Stimulated activated CD8-positive, alpha-beta memory T cell treated with anti-CD3 and anti-CD28 coated beads, Interleukin-7, amount 100 ng/mL, for 24 hours (primary cell): ENCODE measurements around the gene LILRB2.
"Not testable (repeated sequence)": the region's sequence is repeated elsewhere in the genome, so short reads cannot be mapped to it uniquely, and the experiment has no call there.

Source experiments
- DNase-seq: peaks from one replicate; pipeline ENCODE4 v3.0.0-alpha.2; 2020; ENCODE audit warnings: low read depth

LILRB2 gene

DNA sequence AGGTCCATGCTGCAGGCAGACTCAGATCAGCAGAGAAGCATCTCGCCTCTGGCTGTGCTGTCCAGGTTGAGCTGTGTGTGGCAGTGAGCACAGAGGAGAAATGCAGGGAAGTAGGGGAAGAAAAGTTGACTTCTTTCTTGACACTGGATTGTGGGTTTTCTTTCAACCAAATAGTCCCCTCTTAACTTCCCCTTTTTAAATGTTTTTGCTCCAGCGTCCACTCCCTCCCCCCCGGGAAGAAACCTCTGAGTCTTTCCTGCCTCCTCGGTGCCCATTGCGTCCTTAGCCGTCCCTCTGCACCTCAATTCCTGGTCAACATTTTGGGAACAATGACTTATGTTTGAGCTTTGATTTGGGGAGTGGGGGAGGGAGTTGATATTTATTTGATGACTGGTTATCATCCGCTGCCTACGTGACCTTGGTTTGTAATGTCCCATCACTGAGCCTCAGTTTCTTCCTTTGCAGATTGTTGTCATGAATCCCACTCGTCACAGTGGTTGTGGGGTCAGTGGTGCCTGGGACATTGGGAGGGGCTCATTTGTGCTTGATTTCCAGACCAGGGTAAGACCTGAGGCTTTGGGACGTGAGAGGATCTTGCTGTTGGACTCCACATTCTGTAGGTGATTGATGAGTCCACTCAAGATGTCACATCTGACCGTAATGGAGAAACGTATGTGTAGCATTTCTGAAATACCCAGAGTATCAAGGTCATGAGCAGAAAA is at the start of gene LILRB2:
LILRB2 (minus strand) TSS at position 104 of the 722 bp plus-strand sequence. CDS start 614 bp downstream, outside the sequence.
- DNase-seq = no peak

DNA sequence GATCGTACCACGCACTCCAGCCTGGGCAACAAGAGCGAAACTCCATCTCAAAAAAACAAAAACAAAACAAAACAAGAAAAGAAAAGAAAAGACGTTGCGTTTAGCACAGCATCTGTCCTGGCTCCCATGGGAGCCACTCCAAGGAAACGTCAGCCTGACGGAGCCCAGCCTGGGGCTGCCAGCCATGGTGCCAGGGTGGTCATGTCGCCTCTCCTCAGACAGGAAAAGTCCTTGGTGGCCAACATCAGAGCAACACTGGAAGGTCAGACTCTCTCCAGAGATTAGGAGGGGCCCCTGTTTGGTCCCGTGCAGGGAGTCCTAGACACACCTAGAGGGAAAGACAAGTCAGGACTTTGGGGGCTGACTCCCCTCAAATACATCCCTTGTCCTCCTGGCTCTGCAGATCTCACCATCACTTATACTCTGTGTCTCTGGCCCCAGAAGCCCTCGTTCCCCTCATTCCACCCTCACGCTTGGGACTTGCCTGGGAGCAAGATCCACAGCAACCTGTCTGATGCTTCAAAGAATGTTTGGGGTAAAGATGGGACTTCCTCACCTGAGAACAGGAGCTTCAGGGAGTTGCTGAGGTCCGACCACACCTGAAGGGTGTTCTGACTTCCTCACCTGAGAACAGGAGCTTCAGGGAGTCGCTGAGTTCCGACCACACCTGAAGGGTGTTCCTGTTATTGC is 48.7 kb upstream of the LILRB2 start:
- no peak for DNase-seq

DNA sequence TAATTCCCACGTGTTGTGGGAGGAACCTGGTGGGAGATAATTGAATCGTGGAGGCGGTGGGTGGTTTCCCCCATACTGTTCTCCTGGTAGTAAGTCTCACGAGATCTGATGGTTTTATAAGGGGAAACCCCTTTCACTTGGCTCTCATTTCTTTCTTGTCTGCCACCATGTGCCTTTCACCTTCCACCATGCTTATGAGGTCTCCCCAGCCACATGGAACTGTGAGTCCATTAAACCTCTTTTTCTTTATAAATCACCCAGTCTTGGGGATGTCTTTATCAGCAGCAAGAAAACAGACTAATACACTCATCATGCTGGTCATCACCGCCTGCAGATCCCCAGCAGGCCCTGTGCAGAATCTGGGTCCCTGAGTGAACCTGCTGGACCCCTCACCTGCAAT is 47.9 kb upstream of the LILRB2 start:
- not testable (repeated sequence) for DNase-seq

DNA sequence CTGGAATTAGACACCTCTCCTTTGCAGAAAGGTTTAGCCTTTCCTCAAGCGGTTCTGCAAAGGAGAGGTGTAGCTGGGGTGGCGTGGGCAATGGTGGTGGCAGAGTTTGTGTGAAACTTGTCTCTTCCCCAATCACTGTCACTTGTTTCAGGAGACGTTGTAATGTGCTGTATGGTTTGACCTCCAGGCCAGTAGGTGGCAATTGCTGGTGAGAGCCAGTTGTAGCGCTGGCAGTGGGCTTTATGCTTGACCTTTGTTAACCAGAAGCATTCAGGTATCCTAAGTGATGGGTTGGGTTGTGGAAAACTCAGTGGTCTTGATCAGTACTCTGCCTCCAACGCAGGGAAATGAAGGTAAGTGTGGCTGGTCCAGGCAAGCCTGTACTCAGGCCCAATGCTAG is 44.7 kb upstream of the LILRB2 start:
- DNase-seq = no peak

DNA sequence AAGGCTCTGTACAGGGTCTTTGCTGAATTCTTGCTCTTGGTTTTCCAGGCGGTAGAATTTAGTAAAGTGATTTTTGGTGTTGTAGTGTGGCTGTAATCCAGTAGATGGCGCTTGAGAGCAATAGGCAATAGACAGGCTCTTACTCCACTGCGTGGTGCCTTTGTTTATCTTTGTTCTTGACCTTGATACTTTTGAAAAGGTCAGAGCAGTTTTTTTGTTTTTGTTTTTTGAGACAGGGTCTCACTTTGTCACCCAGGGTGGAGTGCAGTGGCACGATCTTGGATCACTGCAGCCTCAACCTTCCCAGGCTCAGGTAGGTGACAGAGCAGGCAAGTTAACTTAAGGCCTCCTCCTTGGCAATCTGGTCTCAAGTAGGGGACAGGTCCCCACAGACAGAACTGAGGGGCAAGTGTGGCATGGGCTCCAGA is 44.3 kb upstream of the LILRB2 start:
- no peak for DNase-seq

DNA sequence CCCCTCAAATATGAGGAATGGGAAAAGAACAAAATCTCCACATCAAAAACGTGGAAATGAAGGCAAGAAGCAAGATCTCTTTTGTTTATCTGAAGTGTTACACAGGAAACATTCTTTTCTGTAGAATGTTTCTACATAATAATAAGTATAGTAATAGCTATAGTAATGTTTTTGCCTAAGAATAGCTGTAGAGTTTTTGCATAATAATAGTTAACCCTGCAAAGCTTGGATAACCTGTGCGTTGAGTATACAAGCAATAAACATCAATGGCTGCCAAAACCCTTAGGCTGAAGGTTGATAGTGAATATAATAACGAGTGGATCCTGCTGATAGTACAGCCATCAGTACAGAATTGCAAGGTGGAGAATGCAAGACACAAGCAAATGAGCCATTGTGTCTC is 43.2 kb upstream of the LILRB2 start:
- no peak for DNase-seq

DNA sequence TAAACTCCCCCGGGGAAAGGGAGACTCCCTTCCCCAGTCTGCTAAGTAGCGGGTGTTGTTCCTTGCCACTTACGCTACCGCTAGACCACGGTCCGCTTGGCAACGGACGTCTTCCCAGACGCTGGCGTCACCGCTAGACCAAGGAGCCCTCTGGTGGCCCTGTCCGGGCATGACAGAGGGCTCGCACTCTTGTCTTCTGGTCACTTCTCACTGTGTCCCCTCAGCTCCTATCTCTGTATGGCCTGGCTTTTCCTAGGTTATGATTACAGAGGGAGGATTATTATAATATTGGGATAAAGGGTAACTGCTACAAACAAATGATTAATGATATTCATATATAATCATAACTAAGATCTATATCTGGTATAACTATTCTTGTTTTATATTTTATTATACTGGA is 42.0 kb upstream of the LILRB2 start:
- DNase-seq = not testable (repeated sequence)

DNA sequence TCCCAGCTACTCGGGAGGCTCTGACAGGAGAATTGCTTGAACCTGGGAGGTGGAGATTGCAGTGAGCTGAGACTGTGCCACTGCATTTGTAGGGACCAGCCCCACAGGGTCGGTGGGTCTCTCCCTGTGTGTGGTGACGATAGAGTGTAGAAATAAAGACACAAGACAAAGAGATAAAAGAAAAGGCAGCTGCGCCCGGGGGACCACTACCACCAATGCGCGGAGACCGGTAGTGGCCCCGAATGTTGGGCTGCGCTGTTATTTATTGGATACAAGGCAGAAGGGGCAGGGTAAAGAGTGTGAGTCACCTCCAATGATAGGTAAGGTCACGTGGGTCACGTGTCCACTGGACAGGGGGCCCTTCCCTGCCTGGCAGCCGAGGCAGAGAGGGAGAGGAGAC is 41.4 kb upstream of the LILRB2 start:
- not testable (repeated sequence) for DNase-seq

DNA sequence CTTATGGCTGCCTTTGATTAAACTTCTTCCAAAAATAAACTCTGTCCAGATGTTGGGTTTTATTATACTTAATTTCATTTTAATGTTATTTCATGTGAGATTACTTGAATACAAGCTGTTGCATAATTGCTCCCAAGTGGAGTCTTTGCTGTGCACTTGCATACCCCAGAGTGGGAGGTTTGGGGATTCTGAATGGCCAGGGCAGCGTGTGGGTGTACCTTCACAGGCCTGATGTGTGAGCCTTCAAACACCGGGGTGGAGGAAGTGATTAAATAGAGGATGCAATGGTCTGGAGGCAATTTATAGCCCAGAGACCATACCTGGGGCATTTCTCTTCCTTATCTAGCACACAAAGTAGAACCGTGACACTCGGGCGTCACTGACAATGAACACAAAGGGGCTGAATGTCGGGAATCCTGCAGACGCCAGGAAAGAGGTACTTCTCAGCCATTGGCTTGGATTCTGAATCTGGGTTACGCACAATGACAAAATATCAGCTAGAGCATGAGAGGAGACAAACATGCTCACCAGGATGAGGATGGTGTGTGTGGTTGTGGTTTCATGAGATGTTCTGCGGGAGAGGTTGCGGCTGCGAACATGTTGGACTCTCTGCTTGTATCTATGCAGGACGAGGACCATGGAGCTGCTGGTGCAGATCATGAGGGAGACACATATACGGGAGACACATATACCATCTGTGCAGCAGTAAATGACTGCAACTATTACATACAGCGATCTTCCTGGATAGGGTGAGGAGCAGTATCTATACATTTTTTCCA is 39.2 kb upstream of the LILRB2 start:
- DNase-seq = no peak

DNA sequence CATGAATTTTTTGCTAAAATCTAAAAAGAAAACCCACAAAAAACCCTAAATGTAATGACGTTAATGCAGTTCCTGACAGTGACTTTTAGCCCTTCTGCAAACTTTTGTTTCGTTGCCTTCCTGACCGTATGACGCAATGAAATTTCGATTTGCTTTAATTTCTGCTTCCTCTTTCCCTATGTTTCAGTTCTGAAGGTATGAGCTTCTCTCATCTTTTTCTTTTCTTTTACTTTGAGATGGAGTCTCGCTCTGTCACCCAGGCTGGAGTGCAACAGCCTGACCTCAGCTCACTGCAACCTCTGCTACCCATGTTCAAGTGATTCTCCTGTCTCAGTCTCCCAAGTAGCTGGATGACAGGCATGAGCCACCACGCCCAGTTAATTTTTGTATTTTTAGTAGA is 38.1 kb upstream of the LILRB2 start:
- DNase-seq = no peak

DNA sequence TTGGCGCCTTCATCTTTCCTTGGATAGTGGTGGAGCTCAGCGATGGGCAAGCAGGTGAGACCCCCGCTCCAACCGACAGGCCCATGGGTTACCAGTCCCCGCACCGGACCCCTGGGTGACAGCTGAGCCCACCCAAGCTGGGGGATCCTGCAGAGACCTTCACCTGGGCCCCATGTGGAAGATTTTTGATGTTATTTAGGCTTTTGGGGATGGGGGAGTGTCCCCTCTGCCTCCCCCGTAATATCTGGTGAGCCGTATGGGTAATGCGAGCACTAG is 37.0 kb upstream of the LILRB2 start:
- DNase-seq = no peak

DNA sequence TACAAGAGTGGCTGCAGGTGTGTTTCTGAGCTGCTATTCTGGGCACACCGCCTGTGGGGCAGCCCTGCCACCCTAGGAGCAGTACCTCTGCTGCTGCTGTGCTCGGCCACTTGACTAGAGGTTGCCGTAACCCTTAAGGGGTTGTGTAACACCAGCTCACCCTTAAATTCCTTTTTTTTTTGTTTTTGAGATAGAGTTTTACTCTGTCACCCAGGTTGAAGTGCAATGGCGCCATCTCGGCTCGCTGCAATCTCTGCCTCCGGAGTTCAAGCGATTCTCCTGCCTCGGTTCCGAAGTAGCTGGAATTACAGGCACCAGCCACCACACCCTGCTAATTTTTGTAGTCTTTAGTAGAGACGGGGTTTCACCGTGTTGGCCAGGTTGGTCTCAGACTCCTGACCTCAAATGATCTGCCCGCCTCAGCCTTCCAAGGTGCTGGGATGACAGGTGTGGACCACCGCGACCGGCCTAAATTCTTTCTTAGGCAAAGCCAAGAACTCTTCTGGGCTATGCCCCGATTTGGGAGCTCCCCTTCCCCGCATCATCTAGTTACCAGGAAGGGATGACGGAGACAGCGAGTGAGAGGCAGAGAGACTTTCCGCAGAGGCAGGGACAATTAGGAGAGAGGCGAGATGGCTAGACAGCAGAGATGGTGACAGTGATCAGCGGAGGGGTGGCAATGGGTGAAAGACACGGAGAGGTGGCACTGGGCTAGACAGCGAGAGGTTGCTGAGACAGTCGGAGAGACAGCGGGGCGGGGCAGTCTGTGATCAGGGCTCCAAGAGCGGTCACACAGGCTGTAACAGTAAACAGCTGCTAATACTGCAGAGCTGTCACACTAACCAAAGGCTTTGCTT is 36.4 kb upstream of the LILRB2 start:
- DNase-seq = no peak

DNA sequence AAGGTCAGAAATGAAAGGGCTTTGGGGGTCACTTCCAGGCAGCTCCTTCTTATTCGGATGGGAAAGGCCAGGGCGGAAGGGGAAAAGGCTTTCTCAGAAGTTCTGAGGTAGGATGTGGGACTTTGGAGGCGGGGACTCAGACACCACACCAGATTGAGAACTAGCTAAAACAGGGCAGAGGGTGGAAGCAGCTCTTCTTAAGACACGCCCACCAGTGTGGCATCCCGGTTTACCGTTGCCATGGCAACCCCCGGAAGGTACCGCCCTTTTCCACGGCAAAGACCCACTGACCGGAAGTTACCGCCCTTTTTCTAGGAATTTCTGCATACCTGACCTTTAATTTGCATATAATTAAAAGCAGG is 35.8 kb upstream of the LILRB2 start:
- no peak for DNase-seq

DNA sequence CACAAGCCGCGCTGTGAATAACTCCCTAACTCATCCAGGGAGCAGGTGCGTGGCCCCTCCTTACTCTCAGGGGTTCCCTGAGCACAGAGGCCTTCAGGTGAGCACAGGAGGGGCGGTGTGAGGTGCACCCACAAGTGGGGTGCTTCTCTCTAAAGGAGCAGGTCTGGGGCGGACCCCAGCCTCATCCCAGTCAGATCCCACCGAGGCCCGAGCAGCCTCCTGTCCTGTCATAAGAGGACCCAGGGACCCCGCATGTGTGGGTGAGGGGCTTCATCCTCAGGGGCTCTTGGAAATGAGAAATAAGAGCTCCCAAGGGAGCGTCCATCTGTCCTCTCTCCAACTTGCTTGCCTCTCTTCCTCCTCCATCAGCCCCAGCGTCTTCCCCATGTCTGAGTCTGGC is 35.0 kb upstream of the LILRB2 start:
- no peak for DNase-seq

DNA sequence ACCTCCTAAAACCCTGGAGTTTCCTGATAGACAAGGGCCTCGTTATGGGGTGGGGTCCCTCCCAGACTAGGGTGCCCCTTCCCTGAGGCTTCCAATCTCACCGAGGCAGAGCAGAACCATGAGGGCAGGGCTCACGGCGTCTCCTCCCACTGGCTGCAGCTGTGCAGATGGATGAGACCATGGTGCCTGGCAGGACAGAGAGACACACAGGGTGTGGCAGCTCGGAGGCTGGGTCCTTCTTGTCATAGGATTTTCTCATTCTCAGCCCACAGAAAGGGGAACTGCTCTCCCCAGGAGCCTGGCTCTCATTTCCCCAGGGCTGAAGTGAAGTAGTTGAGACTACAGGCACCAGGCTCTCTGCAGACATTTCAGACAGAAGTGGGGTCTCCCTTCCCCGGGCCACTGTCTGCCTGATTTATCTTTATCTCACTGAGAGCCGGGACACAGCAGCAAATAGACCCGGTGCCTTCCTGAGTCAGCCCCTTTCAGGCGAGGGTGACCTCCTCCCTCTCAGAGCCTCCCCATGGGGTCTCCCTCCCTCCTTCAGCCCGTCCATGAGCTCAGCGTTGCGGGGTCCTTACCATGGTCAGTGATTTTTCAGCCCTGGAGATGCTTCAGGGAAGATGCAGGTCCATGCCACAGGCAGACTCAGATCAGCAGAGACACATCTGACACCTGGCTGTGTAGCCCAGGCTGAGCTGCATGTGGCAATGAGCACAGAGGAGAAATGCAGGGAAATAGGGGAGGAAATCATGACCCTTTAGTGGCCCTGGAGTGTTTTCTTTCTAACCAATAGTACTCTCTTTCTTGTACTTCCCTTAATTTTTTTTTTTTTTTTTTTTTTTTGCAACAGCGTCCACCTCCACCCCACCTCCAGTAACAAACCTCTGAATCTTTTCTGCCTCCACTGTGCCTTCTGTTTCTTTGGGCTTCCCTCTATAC is 31.8 kb upstream of the LILRB2 start, which contains the start of gene LILRA5:
LILRA5 (minus strand) TSS at position 731 of the 942 bp plus-strand sequence; CDS start at position 584, 147 bp downstream.
- DNase-seq = no peak

DNA sequence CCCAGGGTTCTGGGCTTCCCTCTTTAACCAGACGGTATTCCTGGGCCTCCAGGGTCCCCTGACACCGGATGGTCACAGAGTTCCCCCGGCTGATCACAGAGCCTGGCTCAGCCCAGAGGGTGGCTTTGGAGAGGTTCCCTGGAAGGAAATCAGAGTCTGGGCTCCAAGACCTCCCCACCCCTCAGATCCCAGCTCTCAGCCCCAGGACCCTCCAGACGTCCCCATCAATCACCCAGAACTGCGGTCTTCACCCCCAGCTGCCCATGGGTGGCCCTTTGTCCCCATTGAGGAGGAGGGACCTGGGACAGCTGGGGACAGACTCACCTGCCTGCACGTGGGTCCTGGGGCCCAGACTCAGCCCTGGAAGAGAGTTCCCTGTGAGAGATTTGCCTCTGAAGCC is 31.1 kb upstream of the LILRB2 start:
- DNase-seq = no peak

DNA sequence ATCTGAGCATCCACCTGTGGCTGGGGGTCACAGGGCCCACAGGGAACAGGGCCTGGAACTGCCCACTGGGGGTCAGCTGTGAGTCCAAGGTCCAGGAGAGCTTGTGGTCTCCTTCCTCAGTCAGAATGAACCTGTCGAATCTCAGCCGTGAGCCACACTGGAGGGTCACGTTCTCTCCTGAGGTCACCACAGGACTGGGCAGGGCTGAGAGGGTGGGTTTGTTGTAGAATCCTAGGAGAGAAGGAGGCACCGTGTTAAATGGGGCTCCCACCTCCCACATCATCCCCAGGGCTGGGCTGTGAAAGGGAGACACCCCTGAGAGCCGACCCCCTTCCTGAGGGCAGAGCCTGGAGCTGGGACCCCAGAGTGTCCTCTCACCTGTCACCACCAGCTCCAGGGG is 30.6 kb upstream of the LILRB2 start:
- DNase-seq = no peak

DNA sequence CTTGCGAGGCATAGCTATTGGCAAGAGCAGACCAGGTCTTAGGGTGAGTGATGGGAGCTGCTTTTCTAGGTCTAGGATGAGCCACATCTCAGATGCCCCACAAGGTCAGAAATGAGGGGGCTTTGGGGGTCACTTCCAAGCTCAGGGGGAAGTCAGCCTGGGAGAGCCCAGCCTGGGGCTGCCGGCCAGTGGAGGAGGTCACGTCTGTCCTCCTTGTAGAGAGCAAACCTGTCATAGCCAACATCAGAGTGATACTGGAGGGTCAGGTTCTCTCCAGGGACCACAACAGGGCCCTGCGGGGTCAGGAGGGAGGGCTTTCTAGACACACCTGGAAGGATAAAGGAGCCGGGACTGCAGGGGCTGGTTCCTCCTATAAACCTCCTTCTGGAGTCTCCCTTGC is 29.6 kb upstream of the LILRB2 start:
- DNase-seq = no peak

DNA sequence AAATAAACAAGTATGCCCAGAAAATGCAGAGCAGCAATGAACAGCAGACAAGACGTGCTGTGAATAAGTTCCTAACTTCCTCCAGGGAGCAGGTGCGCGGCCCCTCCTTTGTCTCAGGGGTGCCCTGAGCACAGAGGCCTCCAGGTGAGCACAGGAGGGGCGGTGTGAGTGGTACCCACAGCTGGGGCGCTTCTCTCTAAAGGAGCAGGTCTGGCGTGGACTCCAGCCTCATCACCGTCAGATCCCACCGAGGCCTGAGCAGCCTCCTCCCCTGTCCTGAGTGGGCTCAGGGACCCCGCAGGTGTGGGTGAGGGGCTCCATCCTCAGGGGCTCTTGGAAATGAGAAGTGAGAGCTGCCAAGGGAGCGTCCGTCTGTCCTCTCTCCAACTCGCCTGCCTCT is 28.9 kb upstream of the LILRB2 start:
- no peak for DNase-seq

DNA sequence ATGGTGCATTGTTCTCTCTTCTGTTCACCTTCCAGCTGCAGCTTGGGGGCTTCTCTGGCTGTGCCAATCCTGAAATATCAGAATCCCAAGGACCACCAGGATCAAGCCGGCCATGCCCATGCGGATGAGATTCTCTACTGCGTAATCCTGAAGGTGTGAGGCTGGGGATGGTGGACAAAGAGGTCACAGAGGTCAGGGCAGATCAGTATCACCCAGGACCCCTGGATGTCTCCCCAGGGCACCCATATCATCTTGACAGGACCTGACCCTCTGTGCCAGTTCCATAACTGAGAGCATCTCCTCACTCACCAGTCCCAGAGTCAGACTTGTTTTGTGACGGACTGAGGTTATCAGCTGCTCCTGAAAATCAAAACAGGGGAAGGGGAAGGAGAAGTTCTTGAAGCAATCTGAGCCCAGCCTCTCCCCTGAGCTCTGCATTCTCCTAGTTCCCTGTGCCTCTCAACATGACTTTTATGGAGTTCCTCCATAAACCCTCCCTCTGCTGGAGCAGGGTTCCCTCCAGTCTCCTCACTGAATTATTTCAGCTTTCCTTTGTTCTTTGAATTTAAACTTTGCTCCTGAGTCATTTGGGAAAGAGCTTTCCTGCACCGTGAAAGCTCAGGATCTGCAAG is 26.6 kb upstream of the LILRB2 start:
- no peak for DNase-seq

DNA sequence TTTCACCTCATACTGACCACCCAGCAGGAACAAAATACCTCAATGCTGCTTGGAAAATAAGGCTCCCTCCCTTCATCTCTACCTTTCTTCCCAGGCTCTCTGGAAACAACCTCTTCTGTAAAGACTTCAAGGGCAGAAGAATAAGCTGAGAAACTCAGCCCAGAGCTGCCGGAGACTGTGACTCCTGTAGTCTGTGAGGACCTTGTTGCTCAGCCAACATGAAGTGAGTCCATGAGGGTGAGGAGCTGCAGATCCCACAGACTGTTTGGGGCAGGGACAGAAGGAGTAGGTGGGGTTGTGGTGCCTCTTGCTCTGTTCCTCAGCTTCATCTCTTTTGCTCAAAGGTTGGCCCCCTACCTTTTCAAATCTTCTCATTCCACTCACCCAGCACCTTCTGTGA is 24.2 kb upstream of the LILRB2 start:
- no peak for DNase-seq
